Rectal smooth muscle tissue (tissue), 1 donor: ENCODE results near the gene CNRIP1.
A peak's percentile ranks its signal among the peaks of the same experiment; 100 is the strongest.

Experiments used
- H3K27ac ChIP-seq: one replicate; pipeline ENCODE4 v1.7.0; 2013; ENCODE audit warnings: low read depth, low read length, inconsistent platforms
- H3K27me3 ChIP-seq: one replicate; pipeline ENCODE4 v1.7.0; 2013; ENCODE audit warnings: low read length; ENCODE audit not compliant: control insufficient read depth, insufficient read depth
- H3K36me3 ChIP-seq: one replicate; pipeline ENCODE4 v1.7.0; 2013; ENCODE audit warnings: low read length; ENCODE audit not compliant: control insufficient read depth, insufficient read depth
- H3K4me1 ChIP-seq: one replicate; pipeline ENCODE4 v1.7.0; 2013; ENCODE audit warnings: low read length; ENCODE audit not compliant: control insufficient read depth, insufficient read depth
- H3K4me3 ChIP-seq: one replicate; pipeline ENCODE4 v1.7.0; 2013; ENCODE audit warnings: low read length
- H3K9ac ChIP-seq: one replicate; pipeline ENCODE4 v1.7.0; 2013; ENCODE audit warnings: low read length

CNRIP1 gene

GRCh38 chr2:68302281-68302875 is 17.4 kb downstream of the CNRIP1 start:
- Histone ChIP-seq H3K36me3 (no peaks in the 10 kb centered on the region), H3K4me3 (no peak overlapping the region), H3K4me1 (no peaks in the 10 kb centered on the region), H3K27me3 (no peaks in the 10 kb centered on the region), H3K27ac (no peak overlapping the region), H3K9ac (no peak overlapping the region)

GRCh38 chr2:68295516-68295915 is 24.2 kb downstream of the CNRIP1 start:
- H3K9ac ChIP-seq, result no peak overlapping the region
- no peak overlapping the region for H3K4me3 ChIP-seq
- H3K36me3 ChIP-seq, result no peaks in the 10 kb centered on the region
- H3K27me3 ChIP-seq, result no peaks in the 10 kb centered on the region
- H3K4me1 ChIP-seq, result no peaks in the 10 kb centered on the region
- H3K27ac ChIP-seq, result no peak overlapping the region

GRCh38 chr2:68294913-68295312 is 24.8 kb downstream of the CNRIP1 start:
- Histone ChIP-seq H3K4me1 (no peaks in the 10 kb centered on the region), H3K36me3 (no peaks in the 10 kb centered on the region), H3K27ac (no peak overlapping the region), H3K9ac (no peak overlapping the region), H3K27me3 (no peaks in the 10 kb centered on the region), H3K4me3 (no peak overlapping the region)

GRCh38 chr2:68294187-68294586 is 25.6 kb downstream of the CNRIP1 start:
- Histone ChIP-seq H3K4me1 (no peaks in the 10 kb centered on the region), H3K27ac (no peak overlapping the region), H3K36me3 (no peaks in the 10 kb centered on the region), H3K9ac (no peak overlapping the region), H3K27me3 (no peaks in the 10 kb centered on the region), H3K4me3 (no peak overlapping the region)

GRCh38 chr2:68293755-68294154 is 26.0 kb downstream of the CNRIP1 start:
- Histone ChIP-seq H3K9ac (no peak overlapping the region), H3K36me3 (no peaks in the 10 kb centered on the region), H3K27ac (no peak overlapping the region), H3K27me3 (no peaks in the 10 kb centered on the region), H3K4me1 (no peaks in the 10 kb centered on the region), H3K4me3 (no peak overlapping the region)

GRCh38 chr2:68293024-68293423 is 26.7 kb downstream of the CNRIP1 start:
- Histone ChIP-seq H3K4me1 (no peaks in the 10 kb centered on the region), H3K36me3 (no peaks in the 10 kb centered on the region), H3K27me3 (no peaks in the 10 kb centered on the region), H3K9ac (no peak overlapping the region), H3K4me3 (no peak overlapping the region), H3K27ac (no peak overlapping the region)

- H3K27ac ChIP-seq, result no peak overlapping the region
Measured at GRCh38 chr2:68292108-68292710, 27.5 kb downstream of the CNRIP1 start.

GRCh38 chr2:68291314-68291713 is 28.4 kb downstream of the CNRIP1 start:
- Histone ChIP-seq H3K4me3 (no peak overlapping the region), H3K27ac (no peak overlapping the region), H3K27me3 (no peaks in the 10 kb centered on the region), H3K4me1 (peaks cover 3% of the 10 kb centered on the region), H3K9ac (no peak overlapping the region), H3K36me3 (no peaks in the 10 kb centered on the region)

More at GRCh38 chr2:68292108-68292710, 27.5 kb downstream of the CNRIP1 start:
- peaks cover 3% of the 10 kb centered on the region for H3K4me1 ChIP-seq
- no peak overlapping the region for H3K4me3 ChIP-seq
- no peak overlapping the region for H3K9ac ChIP-seq
- no peaks in the 10 kb centered on the region for H3K36me3 ChIP-seq
- no peaks in the 10 kb centered on the region for H3K27me3 ChIP-seq

- Histone ChIP-seq H3K4me1 (peaks cover 3% of the 10 kb centered on the region), H3K4me3 (no peak overlapping the region), H3K27ac (no peak overlapping the region), H3K36me3 (no peaks in the 10 kb centered on the region), H3K9ac (no peak overlapping the region), H3K27me3 (no peaks in the 10 kb centered on the region)
Measured at GRCh38 chr2:68290901-68291300, 28.8 kb downstream of the CNRIP1 start.

- Histone ChIP-seq H3K27ac (peak overlapping the region; percentile 1), H3K9ac (no peak overlapping the region), H3K4me1 (peaks cover 3% of the 10 kb centered on the region), H3K4me3 (no peak overlapping the region), H3K36me3 (no peaks in the 10 kb centered on the region), H3K27me3 (no peaks in the 10 kb centered on the region)
Measured at GRCh38 chr2:68287580-68288441, 31.9 kb downstream of the CNRIP1 start.

- Histone ChIP-seq H3K4me1 (peaks cover 3% of the 10 kb centered on the region), H3K27me3 (no peaks in the 10 kb centered on the region), H3K36me3 (no peaks in the 10 kb centered on the region), H3K4me3 (no peak overlapping the region), H3K9ac (no peak overlapping the region), H3K27ac (no peak overlapping the region)
Measured at GRCh38 chr2:68284896-68285295, 34.9 kb downstream of the CNRIP1 start.

GRCh38 chr2:68283419-68283812 is 36.3 kb downstream of the CNRIP1 start:
- H3K4me1 ChIP-seq, result peaks cover 3% of the 10 kb centered on the region
- H3K27ac ChIP-seq, result no peak overlapping the region
- H3K9ac ChIP-seq, result no peak overlapping the region
- no peak overlapping the region for H3K4me3 ChIP-seq
- H3K27me3 ChIP-seq, result no peaks in the 10 kb centered on the region
- H3K36me3 ChIP-seq, result no peaks in the 10 kb centered on the region
